Esophagus (tissue), 2 donors: ENCODE data around the gene GPR158. TPM values are rescaled to one million over a fixed set of nuclear protein-coding genes. Genes with fewer than 3 reads are reported as not detected.

Experiments
- H3K27ac ChIP-seq, 2 donors: one replicate each; pipeline ENCODE4 v1.5.1; 2013; ENCODE audit warnings: low read depth in 2 of 2, mild to moderate bottlenecking in 2 of 2, inconsistent platforms in 1 of 2, low read length in 1 of 2, moderate library complexity in 1 of 2
- H3K27me3 ChIP-seq, 2 donors: one replicate each; pipeline ENCODE4 v1.6.1; 2013; ENCODE audit warnings: low read length in 2 of 2, control low read depth in 1 of 2, mild to moderate bottlenecking in 1 of 2; ENCODE audit not compliant: insufficient read depth in 2 of 2, control insufficient read depth in 1 of 2
- H3K36me3 ChIP-seq, 2 donors: one replicate each; pipeline ENCODE4 v1.6.1; 2013; ENCODE audit warnings: low read length in 1 of 2; ENCODE audit not compliant: control insufficient read depth in 2 of 2, insufficient read depth in 2 of 2
- H3K4me1 ChIP-seq, 2 donors: one replicate each; pipeline ENCODE4 v1.6.1; 2013; ENCODE audit warnings: low read length in 1 of 2; ENCODE audit not compliant: control insufficient read depth in 2 of 2, insufficient read depth in 2 of 2
- H3K4me3 ChIP-seq, 2 donors: one replicate each; pipeline ENCODE4 v1.5.1; 2013; ENCODE audit warnings: low read length in 2 of 2, mild to moderate bottlenecking in 2 of 2, low read depth in 1 of 2, moderate library complexity in 1 of 2
- H3K9me3 ChIP-seq, 2 donors: one replicate each; pipeline ENCODE4 v1.6.1; 2013; ENCODE audit warnings: mild to moderate bottlenecking in 2 of 2, low read depth in 1 of 2, low read length in 1 of 2, moderate library complexity in 1 of 2; ENCODE audit not compliant: control insufficient read depth in 2 of 2, insufficient read depth in 1 of 2
- WGBS, 2 donors: extraction: QIAGEN DNeasy Blood & Tissue Kit; methylation state at CpG; one replicate each; pipeline ENCODE4 v1.1.7; 2013; 5-methylcytosine and 5-hydroxymethylcytosine counted together
- polyA plus RNA-seq, 2 donors: library from polyadenylated mRNA; stranded (reverse); fragments of 200-250 nt; gene quantifications; one replicate each; pipeline ENCODE4 v1.2.3, GENCODE V29; 2013
- donor health status: healthy with polysubstance abuse.
- donor health status: Bipolar disorder and iron deficiency.

The GPR158 gene
- polyA plus RNA-seq, 2 donors: under 0.01 TPM; not detected in 1

GRCh38 chr10:25232204-25232603 lies 57.4 kb downstream of the GPR158 start:
- Histone ChIP-seq H3K4me3 (no peak overlapping the region), H3K36me3 (no peaks in the 10 kb centered on the region), H3K27me3 (no peaks in the 10 kb centered on the region), H3K9me3 (peaks cover 0 to 2% of the 10 kb centered on the region in 2 donors), H3K27ac (no peak overlapping the region), H3K4me1 (no peaks in the 10 kb centered on the region)
- WGBS, 2 donors: 41 to 65% methylated on average over 2 of the region's 2 CpGs

DNA sequence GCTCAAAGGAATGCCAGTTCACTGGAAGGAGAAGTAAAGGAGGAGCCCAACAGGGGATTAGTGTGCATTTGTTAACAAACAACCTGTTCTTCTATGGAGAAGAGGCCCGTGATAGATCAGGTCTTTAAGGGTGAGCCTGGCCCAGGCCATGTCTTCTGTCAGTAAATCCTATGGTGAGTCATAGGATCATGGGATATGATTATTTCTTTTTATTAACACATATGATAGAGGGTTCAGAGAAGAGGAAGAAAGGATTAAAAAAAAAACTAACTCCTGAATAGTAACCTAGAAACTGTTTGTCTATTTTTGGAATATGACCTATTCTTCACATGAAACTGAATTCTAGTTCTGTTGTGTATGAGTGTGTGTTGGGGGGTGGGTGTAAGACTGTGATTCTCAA lies 70.4 kb downstream of the GPR158 start:
- Histone ChIP-seq H3K9me3 (no peaks in the 10 kb centered on the region), H3K27me3 (no peaks in the 10 kb centered on the region), H3K4me1 (no peaks in the 10 kb centered on the region), H3K4me3 (no peak overlapping the region), H3K27ac (no peak overlapping the region), H3K36me3 (no peaks in the 10 kb centered on the region)
- WGBS, 2 donors: 56 to 68% methylated on average over 1 of the region's 1 CpG

GRCh38 chr10:25257646-25258045 lies 82.8 kb downstream of the GPR158 start:
- H3K4me3 ChIP-seq: no peak overlapping the region
- no peak overlapping the region for H3K27ac ChIP-seq
- H3K4me1 ChIP-seq: no peaks in the 10 kb centered on the region
- no peaks in the 10 kb centered on the region for H3K9me3 ChIP-seq
- H3K36me3 ChIP-seq: no peaks in the 10 kb centered on the region
- no peaks in the 10 kb centered on the region for H3K27me3 ChIP-seq
- WGBS, 2 donors: 88 to 91% methylated on average over 5 of the region's 5 CpGs

GRCh38 chr10:25261110-25261509 lies 86.3 kb downstream of the GPR158 start:
- Histone ChIP-seq H3K36me3 (no peaks in the 10 kb centered on the region), H3K4me1 (no peaks in the 10 kb centered on the region), H3K27me3 (no peaks in the 10 kb centered on the region), H3K27ac (no peak overlapping the region), H3K9me3 (no peaks in the 10 kb centered on the region), H3K4me3 (no peak overlapping the region)
- 44 to 51% methylated on average over 2 of the region's 2 CpGs for WGBS, 2 donors

DNA sequence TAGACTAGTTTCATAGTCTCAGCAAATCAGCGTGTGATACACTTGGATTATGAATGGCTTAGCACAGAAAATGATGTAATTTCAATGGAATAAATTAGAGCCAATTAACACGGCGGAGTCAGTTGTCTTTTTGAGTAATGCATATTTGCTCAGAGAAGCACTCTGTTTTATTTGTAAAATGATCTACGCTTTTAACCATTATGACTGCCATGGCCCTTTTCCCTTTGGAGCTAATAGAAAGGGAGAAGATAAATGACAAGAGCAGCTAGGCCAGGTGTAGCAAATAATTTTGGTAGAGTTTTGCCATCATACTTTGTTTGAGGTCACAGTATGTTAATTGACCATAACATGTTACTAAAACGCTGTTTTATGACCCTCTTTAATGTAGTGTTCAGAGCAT lies 86.8 kb downstream of the GPR158 start:
- Histone ChIP-seq H3K4me3 (no peak overlapping the region), H3K27ac (no peak overlapping the region), H3K27me3 (no peaks in the 10 kb centered on the region), H3K9me3 (no peaks in the 10 kb centered on the region), H3K36me3 (no peaks in the 10 kb centered on the region), H3K4me1 (no peaks in the 10 kb centered on the region)
- 53 to 62% methylated on average over 5 of the region's 5 CpGs for WGBS, 2 donors

DNA sequence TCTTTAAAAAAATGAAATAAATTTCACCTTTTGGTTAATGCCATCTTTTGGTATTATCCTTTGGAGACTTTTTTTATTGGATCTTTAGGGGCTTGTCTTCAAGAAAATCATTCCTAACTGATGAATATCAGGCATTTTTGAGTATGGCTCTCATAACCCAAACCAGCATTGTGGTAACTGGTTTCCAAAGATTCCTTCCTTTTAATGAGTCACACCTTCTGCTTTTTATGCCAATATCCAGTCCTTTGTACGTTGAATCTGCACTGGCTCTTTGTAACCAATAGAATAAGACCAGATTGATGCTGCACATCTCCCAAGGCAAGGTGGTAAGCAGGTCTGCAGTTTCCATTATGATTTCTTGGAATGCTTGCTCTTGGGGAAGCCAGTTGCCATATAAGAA lies 89.1 kb downstream of the GPR158 start:
- Histone ChIP-seq H3K4me1 (no peaks in the 10 kb centered on the region), H3K36me3 (no peaks in the 10 kb centered on the region), H3K9me3 (no peaks in the 10 kb centered on the region), H3K27ac (no peak overlapping the region), H3K27me3 (no peaks in the 10 kb centered on the region), H3K4me3 (no peak overlapping the region)
- 26 to 36% methylated on average over 1 of the region's 1 CpG for WGBS, 2 donors

GRCh38 chr10:25278180-25278579 lies 103.4 kb downstream of the GPR158 start:
- WGBS, 2 donors: 94 to 98% methylated on average over 1 of the region's 1 CpG
- H3K4me1 ChIP-seq: no peaks in the 10 kb centered on the region
- H3K27ac ChIP-seq: no peak overlapping the region
- no peak overlapping the region for H3K4me3 ChIP-seq
- H3K27me3 ChIP-seq: no peaks in the 10 kb centered on the region
- no peaks in the 10 kb centered on the region for H3K36me3 ChIP-seq
- no peaks in the 10 kb centered on the region for H3K9me3 ChIP-seq

DNA sequence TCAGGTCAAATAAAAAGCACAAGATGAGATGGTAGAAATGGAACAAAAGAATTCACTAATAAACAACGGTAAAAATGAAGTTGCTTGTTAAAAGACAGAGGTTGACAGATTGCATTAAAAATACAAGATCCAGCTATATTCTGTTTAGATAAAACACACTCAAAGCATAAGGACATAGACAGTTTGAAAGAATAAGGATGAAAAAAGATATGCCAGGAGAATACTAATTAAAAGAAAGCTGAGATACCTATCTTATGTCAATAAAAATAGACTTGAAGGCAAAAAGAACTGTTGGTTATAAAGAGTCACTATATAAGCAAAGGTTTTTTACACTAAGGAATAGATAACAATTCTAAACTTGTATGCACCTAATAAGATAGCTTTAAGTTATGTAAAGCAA lies 105.3 kb downstream of the GPR158 start:
- Histone ChIP-seq H3K4me1 (no peaks in the 10 kb centered on the region), H3K9me3 (no peaks in the 10 kb centered on the region), H3K27ac (no peak overlapping the region), H3K36me3 (no peaks in the 10 kb centered on the region), H3K4me3 (no peak overlapping the region), H3K27me3 (no peaks in the 10 kb centered on the region)
- WGBS, 2 donors: 88 to 93% methylated on average over 1 of the region's 1 CpG

DNA sequence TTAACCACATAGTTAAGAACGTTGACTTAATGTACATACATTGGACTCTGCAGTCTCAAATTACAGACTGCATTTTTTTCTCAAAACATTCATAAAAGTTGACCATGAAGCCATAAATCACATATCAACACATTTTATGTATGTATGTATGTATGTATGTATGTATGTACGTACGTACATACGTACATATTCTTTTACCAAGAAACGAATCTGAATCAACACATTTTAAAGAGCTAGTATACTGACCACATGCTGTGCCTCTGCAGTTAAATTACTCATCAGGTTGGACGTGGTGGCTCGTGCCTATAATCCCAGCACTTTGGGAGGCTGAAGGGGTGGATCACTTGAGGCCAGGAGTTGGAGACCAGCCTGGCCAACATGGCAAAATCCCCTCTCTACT lies 105.8 kb downstream of the GPR158 start:
- no peaks in the 10 kb centered on the region for H3K27me3 ChIP-seq
- no peaks in the 10 kb centered on the region for H3K36me3 ChIP-seq
- WGBS, 2 donors: 74 to 81% methylated on average over 7 of the region's 7 CpGs
- H3K4me3 ChIP-seq: no peak overlapping the region
- H3K4me1 ChIP-seq: no peaks in the 10 kb centered on the region
- peaks cover 0 to 2% of the 10 kb centered on the region in 2 donors for H3K9me3 ChIP-seq
- H3K27ac ChIP-seq: no peak overlapping the region

DNA sequence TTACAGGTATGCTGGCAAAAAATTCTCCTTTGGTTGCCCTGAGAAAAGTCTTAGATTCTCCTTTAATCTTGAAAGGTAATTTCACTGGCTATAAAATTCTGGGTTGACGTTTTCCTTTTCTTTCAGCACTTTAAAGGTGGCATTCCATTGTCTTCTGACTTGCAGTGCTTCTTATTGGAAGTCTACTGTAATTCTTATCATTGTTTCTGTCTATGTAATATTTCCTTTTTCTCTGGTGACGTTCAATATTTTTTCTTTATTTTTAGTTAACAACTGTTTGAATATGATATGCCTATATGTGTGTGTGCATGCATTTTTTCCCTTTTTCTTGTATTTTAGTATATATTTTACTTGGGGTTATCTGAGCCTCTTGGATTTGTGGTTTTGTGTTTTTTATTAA lies 111.0 kb downstream of the GPR158 start:
- Histone ChIP-seq H3K4me1 (no peaks in the 10 kb centered on the region), H3K4me3 (no peak overlapping the region), H3K36me3 (no peaks in the 10 kb centered on the region), H3K27me3 (no peaks in the 10 kb centered on the region), H3K9me3 (peaks cover 0 to 2% of the 10 kb centered on the region in 2 donors), H3K27ac (no peak overlapping the region)
- 74 to 76% methylated on average over 2 of the region's 2 CpGs for WGBS, 2 donors
